ENCODE measurements around the gene TUBB. TPM values are rescaled to one million over a fixed set of nuclear protein-coding genes. Genes with fewer than 3 reads are reported as not detected.

Gene TUBB
- total and polyA plus RNA-seq, 9 of the 15 experiments (the other 6 are each of a cell fraction or from before 2014, with no cell fraction given): 971 to 2,870 (median 1,478) TPM

GRCh38 chr6:30722280-30723112 is 2.3 kb downstream of the TUBB start (continued):
- TF ChIP-seq CEBPZ (IDR thresholded peaks at IDR 0.05; ENCODE audit: borderline replicate concordance, low read depth, low read length) (no peak), FOXP1 (CRISPR knock-in tag; IDR thresholded peaks at IDR 0.05) (no peak), SOX6 (IDR thresholded peaks at IDR 0.05) (peak; percentile 63; the same call in 1 of the 2 replicates), POLR2H (tag; IDR thresholded peaks at IDR 0.05; ENCODE audit: low read depth) (no peak), CTBP1 (IDR thresholded peaks at IDR 0.05; ENCODE audit: borderline replicate concordance) (peak; percentile 71; the same call in 1 of the 2 replicates), CBFA2T2 (conservative IDR thresholded peaks at IDR 0.05) (no peak), ZNF146 (CRISPR knock-in tag; IDR thresholded peaks at IDR 0.05; ENCODE audit: unreplicated experiment) (no peak), TRIM28 (IDR thresholded peaks at IDR 0.05) (0 out of 2 replicates have a peak, but pooled peaks have one; percentile 43), DPF2 (IDR thresholded peaks at IDR 0.05) (peak; percentile 25; the same call in 1 of the 2 replicates), ZNF12 (CRISPR knock-in tag; IDR thresholded peaks at IDR 0.05) (no peak), ZNF445 (CRISPR knock-in tag; IDR thresholded peaks at IDR 0.05; ENCODE audit: low read depth) (no peak), ZNF253 (CRISPR knock-in tag; conservative IDR thresholded peaks at IDR 0.05) (no peak), ZNF79 (CRISPR knock-in tag; IDR thresholded peaks at IDR 0.05; ENCODE audit: low read depth) (no peak), ZNF311 (CRISPR knock-in tag; IDR thresholded peaks at IDR 0.05) (no peak), SMAD3 (CRISPR knock-in tag; conservative IDR thresholded peaks at IDR 0.05) (no peak), THAP7 (CRISPR knock-in tag; IDR thresholded peaks at IDR 0.05) (no peak), ZNF76 (CRISPR knock-in tag; IDR thresholded peaks at IDR 0.05; ENCODE audit: borderline replicate concordance) (no peak), ZNF764 (CRISPR knock-in tag; IDR thresholded peaks at IDR 0.05; ENCODE audit: low read depth) (no peak), MCM7 (IDR thresholded peaks at IDR 0.05) (no peak), IRF9 (tag; IDR thresholded peaks at IDR 0.05) (no peak), ATF4 (CRISPR knock-in tag; IDR thresholded peaks at IDR 0.05) (no peak), HLTF (IDR thresholded peaks at IDR 0.05) (0 out of 2 replicates have a peak, but pooled peaks have one; percentile 62), CBX8 (IDR thresholded peaks at IDR 0.05; ENCODE audit: borderline replicate concordance, extremely low read depth, low read depth, low read length, poor library complexity, severe bottlenecking) (no peak)

Measured in K562 (cell line).